HG02798 (cell line): ENCODE data around the gene CALML3.
A peak's percentile ranks its signal among the peaks of the same experiment; 100 is the strongest.
"Not testable (repeated sequence)": the region's sequence is repeated elsewhere in the genome, so short reads cannot be mapped to it uniquely, and the experiment has no call there.

Source experiments
- ATAC-seq: cut with Tn5 transposase; IDR thresholded peaks from one replicate; pipeline ENCODE4 v1.9.1; 2021; ENCODE audit warnings: mild to moderate bottlenecking; ENCODE audit not compliant: unreplicated experiment, poor library complexity

CALML3 gene

GRCh38 chr10:5551531-5552375 is 27.0 kb downstream of the CALML3 start:
- ATAC-seq: peak; percentile 48

DNA sequence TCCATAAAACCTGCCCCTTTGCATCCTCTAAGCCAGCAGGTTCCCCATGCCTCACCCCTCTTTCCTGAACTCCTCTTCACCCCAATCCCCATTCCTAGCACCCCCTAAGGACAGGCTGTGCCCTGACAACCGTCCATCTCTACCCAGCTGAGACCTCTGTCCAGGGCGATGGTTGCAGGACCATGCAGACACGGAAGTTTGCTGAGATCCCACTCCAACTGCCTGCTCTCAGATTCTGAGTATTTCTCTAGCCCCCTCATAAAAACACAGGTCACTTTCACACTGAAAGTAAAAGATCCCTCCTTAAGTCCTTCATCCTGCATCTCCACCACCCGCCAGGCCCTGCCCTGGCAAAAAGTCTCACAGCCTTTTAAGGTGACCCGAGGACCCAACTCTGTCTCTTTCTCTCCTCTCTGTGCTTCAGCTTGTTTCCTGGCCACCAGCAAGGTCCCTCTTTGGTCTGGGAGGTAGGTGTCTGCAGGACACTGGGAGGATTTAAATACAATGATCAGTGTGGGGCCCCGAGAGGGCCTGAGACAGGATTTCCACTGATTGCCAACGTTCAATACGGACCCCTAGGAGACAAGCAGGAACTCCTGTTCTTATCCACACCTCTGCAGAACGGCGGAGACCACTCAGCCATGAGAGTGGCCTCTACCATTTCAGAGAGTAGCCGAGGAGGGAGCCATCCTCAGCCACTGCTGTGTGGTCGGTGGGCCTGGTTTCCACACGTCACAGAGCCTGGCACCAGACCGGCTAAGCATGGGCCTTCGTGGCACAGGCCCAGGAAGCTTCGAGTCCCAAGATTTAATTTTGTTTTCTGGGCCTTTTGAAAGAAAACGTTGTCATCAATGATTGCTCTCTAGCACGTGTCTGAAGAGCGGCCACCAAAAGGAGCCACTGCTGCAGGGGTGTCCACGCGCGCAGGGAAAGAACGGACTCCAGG is 27.9 kb downstream of the CALML3 start:
- no peak for ATAC-seq

DNA sequence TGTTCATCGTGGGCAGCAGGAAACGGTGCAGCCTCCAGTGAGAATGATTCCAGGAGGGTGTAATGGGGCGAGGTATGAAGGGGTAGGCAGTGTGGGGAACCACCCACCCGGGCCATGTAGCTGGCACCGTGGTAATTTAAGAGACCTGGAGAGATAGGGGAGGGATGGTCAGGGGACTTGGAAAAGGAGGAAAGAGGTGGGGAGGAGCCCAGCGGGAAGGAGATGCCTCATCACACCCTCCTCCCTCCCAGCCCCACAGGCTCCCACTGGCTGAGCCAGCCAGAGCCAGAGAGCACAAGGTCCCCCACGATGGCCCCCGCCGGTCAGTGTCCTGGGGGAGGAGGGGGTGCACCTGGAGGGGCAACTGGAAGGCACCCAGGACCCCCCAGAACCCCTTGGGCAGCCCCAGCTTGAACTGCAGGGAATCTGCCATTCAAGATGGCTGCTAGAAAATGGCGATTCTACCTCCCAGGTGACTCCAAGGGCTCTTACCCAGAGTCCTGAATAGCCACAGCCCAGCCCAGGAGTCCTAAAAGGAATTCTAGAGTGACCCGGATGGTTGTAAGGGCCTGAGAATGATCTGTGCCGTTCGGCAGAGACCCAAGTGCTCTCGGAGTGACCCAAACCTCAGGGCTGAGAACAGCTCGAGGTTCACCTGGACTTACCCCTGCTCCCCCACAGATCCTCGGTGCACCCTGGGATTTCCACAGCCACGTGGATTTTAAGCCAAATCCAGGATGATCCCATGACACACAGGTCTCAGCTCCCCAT is 28.8 kb downstream of the CALML3 start:
- ATAC-seq: no peak

DNA sequence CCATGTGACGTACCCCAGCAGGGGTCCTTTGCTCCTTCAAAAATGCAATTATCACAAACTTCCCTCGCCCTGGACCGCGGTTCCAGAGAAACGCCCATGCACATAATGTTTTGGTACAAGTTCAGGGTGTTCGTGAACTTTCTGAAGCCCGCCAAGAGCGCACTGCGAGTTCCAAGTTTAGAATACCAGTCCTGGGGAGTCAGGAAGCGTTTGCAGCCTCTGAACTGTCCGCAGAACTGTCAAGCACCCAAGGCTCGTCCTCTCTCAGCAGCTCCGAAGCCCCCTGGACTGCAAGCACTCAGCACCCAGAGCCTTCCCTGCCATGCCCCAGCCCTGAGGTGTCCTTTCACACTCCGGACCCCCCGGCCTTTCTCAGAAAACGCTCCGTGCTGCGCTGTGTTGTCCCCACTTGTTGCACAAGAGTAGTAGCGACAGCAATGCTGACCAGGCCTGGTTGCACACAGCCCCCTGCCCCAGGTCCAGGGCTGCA is 30.3 kb downstream of the CALML3 start:
- no peak for ATAC-seq

- no peak for ATAC-seq
Measured at GRCh38 chr10:5555881-5556280, 31.1 kb downstream of the CALML3 start.

DNA sequence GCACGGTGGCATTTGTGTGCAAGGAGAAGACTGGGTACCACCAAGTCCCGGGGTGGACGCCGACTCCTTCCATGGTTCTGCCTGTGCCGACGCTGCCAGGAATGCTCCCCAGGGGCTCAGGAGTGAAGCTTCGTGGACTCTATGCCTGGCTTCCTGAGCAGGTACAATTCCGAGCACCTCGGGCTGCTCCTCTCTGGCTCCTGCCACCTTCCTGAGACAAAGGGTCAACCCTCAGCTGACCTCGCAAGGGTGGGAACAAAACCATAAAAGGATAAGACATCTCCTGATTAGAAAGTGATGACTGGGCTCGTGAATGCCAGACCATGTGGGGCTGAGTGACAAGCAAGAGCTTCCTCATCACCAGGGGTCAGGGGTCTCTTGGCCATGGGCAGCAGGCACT is 31.8 kb downstream of the CALML3 start:
- no peak for ATAC-seq

- ATAC-seq: no peak
Measured at GRCh38 chr10:5557040-5557721, 32.4 kb downstream of the CALML3 start.

DNA sequence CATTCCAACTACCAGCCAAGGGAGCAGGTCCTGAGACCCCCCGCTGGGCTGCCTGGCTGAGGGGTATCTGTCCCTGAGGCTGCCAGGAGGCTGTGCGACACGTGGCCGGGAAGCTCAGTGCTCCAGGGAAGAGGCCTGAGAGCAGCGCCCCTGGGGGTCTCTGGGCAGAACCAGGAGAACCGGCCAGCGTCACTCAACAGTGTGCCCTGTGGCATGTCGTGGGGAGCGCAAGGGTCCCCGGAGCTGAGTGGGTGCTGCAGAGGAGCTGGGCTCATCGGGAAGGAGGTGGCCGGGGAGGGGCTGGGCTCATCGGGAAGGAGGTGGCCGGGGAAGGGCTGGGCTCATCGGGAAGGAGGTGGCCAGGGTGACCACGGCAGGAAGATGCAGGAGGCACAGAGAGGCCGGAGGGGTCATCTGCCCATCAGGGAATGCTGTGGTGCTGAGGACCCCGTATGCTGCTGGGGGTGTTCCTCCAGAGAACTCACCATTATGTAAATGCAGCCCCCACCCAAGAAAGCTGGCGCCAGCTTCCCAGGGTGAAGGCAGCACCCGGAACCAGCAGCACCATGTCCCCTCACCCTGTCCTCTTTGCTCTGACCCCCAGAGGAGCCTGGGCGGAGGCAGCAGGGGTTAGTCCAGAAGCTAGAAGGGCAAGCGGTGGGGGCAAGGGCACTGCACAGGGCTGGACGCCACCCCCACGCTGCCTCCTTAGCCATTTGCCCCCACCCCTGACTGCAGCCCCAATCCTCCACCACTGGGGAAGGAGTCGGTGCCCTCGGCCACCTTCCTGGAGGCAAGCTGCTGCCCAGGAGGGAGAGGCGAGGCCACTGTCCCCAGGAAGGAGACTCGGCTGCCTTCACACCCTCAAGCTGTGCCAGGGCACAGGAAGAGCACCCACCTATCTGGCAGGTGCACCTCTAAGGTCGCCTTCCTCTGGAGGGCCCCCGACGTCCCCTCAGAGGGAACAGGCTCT is 33.3 kb downstream of the CALML3 start:
- no peak for ATAC-seq

DNA sequence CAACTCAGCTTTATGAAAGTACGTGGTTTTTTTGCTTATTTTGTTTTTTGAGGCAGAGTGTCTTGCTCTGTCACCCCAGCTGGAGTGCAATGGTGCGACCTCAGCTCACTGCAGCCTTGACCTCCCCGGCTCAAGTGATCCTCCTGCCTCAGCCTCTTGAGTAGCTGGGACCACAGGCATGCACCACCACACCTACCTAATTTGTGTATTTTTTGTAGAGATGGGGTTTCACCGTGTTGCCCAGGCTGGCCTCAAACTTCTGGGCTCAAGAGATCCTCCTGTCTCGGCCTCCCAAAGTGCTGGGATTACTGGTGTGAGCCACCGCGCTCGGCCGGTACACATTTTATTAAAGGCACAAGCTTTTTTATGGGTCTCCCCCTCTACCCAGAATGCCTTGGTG is 34.3 kb downstream of the CALML3 start:
- not testable (repeated sequence) for ATAC-seq

- ATAC-seq: no peak
Measured at GRCh38 chr10:5559642-5560141, 34.9 kb downstream of the CALML3 start.

- ATAC-seq: no peak
Measured at GRCh38 chr10:5560142-5560816, 35.5 kb downstream of the CALML3 start.

DNA sequence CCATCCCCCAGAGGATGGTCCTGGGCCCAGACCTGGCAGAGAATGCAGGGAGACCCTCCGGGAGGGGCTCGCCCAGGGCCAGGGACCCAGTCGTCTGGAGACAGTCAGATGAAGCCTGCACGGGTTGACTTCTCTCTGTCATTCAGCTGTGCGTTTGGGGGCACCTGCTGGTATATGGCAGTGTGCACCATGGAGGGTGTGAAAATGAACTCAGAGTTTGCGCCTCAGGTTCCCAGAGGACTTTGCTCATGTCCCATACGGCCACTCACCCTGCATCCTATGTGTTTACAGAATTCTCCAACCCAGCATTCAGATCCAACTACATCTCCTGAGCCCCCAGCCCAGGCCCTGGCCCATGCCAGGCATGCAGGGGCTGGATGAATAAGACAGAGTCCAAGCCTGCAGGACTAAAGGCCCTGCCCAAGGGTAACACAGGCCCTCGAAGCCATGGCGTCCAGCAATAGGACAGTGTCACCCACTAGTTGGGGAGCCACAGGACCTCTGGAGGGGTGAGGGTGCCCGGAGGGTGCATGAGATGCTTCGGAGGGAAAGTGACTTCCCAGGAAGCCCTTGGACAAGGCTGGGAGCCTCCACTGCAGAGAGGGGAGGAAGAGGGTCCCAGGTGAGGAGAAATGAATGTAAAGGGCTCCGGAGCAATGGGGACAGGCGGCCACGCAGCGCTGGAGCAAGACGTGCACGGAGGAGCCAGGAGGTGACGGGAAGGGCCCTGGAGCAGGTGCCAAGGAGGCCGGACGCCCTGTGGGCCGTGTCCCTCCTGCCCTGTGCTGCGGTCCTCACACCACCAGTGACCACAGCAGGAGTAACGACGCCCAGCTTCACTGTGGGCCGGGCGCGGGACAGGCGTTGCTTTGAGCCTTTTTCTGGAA is 36.3 kb downstream of the CALML3 start:
- no peak for ATAC-seq

- no peak for ATAC-seq
Measured at GRCh38 chr10:5561704-5562645, 37.2 kb downstream of the CALML3 start.

- ATAC-seq: no peak
Measured at GRCh38 chr10:5563321-5563961, 38.7 kb downstream of the CALML3 start.

- ATAC-seq: no peak
Measured at GRCh38 chr10:5563991-5564536, 39.3 kb downstream of the CALML3 start.
